Amygdala (tissue), 56 donors: Measurements from ENCODE around the gene PPME1.

ENCODE experiments used
- DNase-seq, 56 donors: peaks; one replicate each; lab custom pipeline; 2025; lab: John Stamatoyannopoulos, UW

The PPME1 gene

DNA sequence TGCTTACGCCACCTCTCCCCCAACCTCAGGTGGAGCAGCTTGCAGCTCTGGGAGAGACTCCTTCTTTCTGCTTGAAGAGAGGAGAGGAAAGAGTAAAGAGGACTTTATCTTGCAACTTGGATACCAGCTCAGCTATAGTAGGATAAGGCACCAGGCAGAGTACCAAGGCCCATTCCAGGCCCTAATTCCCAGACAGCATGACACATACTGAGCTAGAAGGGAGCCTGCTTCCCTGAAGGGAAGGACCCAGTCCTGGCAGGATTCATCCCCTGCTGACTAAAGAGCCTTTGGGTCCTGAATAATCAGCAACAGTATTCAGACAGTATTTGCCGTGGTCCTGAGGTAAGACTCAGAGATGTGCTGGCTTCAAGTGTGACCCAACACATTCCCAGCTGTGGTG, 41.4 kb downstream of the PPME1 start:
- no peak for DNase-seq

DNA sequence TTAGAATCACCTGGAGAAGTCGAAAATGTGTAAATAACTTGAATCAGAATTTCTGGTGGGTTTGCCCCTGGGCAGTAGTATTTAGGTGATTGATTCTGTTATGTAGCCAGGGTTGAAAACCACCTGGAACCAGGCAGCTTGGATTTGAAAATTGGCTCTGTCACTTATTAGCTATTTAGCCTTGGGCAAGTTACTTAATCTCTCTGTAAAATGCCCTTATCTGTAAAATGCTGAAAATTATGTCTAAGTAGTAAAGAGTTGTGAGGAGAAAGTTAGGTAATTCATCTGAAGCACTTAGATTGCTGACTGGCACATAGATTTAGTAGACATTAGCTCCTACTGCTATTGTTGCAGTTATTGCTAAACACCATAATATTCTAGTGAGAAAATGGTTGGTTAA, 49.3 kb downstream of the PPME1 start:
- no peak for DNase-seq

GRCh38 chr11:74221816-74222215, 50.7 kb downstream of the PPME1 start:
- DNase-seq, result no peak

DNA sequence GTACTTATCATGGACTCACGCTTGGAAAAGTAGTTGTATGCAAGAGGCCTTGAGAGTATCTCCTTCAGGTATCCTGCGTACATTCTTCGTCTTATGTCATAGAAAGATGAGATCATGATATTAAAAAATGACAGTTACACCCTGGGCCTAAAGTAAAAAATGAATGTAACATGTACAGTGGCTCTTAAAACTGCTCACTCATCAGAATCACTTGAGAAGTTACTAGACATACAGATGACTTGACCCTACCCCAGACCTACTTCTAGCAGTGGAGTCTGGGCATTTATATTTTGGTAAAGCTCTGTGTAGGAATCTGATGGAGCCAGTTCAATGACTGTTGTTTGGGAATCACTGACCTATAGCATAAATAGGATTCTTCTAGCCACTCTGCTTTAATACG, 54.5 kb downstream of the PPME1 start:
- DNase-seq, result no peak

- DNase-seq, result no peak
These were observed 55.8 kb downstream of the PPME1 start for GRCh38 chr11:74226907-74227306.

- no peak for DNase-seq
These were observed 61.3 kb downstream of the PPME1 start for GRCh38 chr11:74232311-74232950.

DNA sequence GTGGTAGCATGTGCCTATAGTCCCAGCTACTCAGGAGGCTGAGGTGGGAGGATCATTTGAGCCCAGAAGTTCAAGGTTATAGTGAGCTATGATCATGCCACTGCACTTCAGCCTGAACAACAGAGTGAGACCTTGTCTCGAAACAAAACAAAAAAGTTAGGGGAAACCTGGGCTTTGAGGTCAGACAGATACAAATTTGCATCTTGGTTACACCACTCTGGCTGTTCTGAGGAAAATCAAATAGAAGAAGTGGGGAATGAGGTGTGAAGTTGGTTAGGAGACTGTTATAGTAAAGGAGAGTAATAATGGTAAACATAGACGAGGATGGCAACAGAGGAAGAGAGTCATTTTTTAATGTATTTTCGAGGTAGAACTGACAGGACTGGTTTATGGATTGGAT, 62.6 kb downstream of the PPME1 start:
- no peak for DNase-seq

DNA sequence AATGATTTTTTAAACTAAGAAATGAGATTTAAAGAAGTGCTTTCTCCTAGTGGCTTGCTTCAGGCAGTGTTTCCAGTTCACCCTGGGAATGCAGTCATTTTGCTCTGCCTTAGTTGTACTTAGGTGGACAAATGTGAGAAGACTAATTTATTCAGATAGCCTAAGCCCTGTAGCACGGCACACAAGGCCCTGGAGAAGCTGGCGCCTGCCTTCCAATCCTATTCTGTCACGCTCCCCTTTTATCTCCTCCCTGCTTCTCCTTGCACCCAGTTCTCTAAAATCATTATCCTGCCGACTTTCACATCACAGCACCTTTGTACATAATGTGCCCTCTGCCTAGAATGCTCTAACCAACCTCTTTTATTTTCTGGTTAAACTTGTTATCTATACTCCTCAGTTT, 64.0 kb downstream of the PPME1 start:
- DNase-seq, result no peak

DNA sequence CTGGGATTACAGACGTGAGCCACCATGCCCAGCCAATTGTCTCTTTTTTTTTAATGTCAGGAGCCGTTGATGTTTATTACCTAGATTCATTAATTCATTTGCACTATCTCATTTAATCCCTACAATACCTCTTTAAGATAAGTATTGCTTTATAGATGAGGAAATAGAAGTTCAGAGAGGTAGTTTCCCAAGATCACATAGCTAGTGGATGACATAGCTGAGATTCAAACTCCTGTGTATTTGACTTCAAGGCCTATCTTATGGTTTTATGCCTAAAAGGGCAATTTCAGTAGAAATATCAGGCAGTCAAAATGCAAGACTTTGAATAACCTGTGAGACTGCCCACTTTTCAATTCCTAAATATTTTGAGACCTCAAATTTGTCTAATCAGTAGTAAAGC, 66.5 kb downstream of the PPME1 start:
- DNase-seq, result no peak

- no peak for DNase-seq
These were observed 67.2 kb downstream of the PPME1 start for GRCh38 chr11:74238243-74238642.

- DNase-seq, result no peak
These were observed 77.4 kb downstream of the PPME1 start for GRCh38 chr11:74248469-74248868.

DNA sequence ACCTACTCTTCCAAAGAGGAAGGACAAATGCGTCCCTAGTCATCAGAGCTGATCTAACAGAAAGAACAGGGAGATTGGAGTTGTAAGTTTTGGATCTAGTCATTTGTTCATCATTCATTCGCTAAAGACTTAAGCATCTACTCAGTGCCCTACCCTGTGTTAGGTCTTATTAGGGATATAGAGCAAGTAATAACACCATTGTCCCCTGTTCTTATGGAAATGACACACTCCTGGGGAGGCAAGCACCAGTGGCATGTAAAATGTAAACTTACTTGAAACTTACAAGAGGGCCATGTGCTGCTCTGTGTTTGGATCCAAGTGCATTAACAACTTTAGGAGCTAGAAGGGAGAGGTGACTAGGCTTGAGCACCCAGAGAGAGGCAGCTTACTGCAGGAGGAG, 78.4 kb downstream of the PPME1 start:
- DNase-seq, result no peak

GRCh38 chr11:74253361-74253760, 82.3 kb downstream of the PPME1 start:
- no peak for DNase-seq

- DNase-seq, result peak in 21 of 56 donors; percentile 1 to 61 (median 14)
These were observed 84.8 kb downstream of the PPME1 start for GRCh38 chr11:74255741-74256375.

DNA sequence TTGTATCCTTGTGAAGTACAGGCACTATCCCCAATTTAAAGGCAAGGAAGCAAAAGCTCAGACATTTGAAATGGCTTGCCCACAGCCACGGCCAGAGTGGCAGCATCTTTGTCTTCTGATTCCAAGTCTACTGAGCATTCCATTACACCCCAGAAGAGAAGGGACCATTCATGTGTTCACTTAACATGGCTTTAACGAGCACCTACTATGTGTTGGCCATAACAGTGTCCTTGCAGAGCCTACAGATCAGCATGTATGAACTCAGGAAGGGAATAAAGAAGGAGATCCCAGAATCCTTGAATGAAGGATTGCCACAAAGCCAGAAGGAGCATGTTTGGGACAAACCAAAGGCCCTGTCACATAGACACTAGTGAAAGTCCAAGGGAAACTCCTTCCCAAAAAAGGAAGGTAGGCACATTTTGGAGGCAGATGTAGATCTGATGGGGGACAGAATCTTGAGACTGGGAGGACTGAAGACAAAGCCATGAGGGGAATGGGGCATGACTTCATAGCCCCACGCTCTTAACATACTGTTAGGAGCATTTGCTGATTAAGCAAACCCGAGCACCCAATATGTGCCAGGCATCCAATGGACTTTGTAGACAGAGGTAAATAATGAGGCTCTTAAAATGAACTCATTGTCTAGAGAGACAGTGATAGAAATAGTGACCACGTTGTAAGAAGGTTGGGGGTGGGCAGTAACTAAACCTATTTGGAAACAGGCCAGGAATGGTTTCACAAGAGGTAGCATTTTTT, 85.5 kb downstream of the PPME1 start:
- no peak for DNase-seq

DNA sequence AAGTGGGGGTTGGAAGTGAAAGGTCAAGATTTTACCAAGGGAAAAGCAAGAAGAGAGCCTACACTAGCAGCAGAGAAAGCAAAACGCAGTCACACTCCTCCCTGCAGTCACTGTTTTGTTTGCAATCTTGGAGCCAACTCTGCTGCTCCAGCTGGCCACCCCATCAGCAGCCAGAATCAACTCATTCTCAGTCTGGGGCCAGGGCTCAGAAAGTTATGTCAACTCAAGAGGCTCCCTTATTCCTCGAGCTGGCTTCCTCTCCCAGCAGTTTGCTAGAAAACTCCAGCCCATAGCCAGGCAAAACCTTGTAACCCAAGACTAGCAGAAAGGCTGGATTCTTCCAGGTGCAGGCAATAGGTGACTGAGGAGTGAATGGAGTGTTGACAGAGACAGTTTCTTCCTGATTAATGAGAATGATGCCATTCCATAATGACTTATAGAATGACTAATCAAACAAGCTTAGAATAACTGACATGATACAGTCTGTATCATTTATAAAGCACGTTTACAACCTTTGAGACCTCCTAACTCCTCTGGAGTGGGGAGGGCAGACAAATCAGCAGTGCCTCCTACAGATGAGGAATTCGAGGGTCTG, 87.0 kb downstream of the PPME1 start:
- peak in 5 of 56 donors; percentile 6 to 30 (median 10) for DNase-seq

GRCh38 chr11:74262725-74263124, 91.6 kb downstream of the PPME1 start:
- no peak for DNase-seq

- DNase-seq, result no peak
These were observed 94.2 kb downstream of the PPME1 start for GRCh38 chr11:74265256-74265655.

DNA sequence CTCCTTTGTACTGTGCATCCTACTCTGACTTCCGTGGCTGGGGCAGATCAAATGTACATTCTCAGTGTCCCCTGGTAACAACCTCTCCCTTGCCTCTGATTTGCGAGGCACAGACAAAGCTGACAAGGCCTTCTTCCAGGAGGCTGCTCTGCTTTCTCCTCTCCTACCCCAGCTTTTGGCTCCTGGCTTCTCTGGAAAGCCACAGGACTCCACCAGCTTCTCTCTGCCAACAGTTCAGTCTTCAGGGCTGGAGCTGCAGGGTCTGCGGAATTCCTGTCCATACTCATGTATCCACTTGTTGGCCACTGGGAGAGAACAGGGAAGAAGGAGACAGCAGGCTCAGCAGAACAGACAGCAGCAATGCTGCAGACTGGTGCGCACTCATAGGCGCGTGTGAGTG, 95.9 kb downstream of the PPME1 start:
- DNase-seq, result no peak

- DNase-seq, result no peak
These were observed 97.4 kb downstream of the PPME1 start for GRCh38 chr11:74268456-74268855.

GRCh38 chr11:74269161-74269811, 98.2 kb downstream of the PPME1 start:
- DNase-seq, result no peak
